Neural cell (in vitro differentiated cells): Measurements from ENCODE around the gene CACNG6.

Experiments
- CTCF ChIP-seq: fragments of 450-650 bp; IDR thresholded peaks from 2 replicates; pipeline ENCODE4 v1.5.1; 2014; ENCODE audit warnings: antibody characterized with exemption, mild to moderate bottlenecking, moderate library complexity; ENCODE audit not compliant: poor library complexity, severe bottlenecking
- EP300 ChIP-seq: fragments of 450-650 bp; conservative IDR thresholded peaks from 2 replicates; pipeline ENCODE4 v1.6.1; 2014; ENCODE audit warnings: antibody characterized with exemption, mild to moderate bottlenecking, moderate library complexity; ENCODE audit not compliant: poor library complexity, severe bottlenecking
- EZH2 ChIP-seq: fragments of 200-600, 300-800 bp; shearing (Covaris generic), sonication (generic); IDR thresholded peaks from 2 replicates; pipeline ENCODE4 v1.6.1; 2014; ENCODE audit warnings: antibody characterized with exemption, low read length, borderline replicate concordance, mild to moderate bottlenecking; ENCODE audit not compliant: insufficient read depth, poor library complexity, severe bottlenecking
- POLR2AphosphoS5 ChIP-seq: IDR thresholded peaks from 2 replicates; pipeline ENCODE4 v1.6.1; 2012
- TAF1 ChIP-seq: IDR thresholded peaks from 2 replicates; pipeline ENCODE4 v1.6.1; 2012; ENCODE audit warnings: low read depth

GRCh38 chr19:53958168-53958571 is 33.3 kb upstream of the CACNG6 start:
- TF ChIP-seq CTCF (no peak), EZH2 (no peak), POLR2AphosphoS5 (no peak), EP300 (no peak), TAF1 (no peak)
